ENCODE measurements around the gene GFM1. TPM values are rescaled to one million over a fixed set of nuclear protein-coding genes. Genes with fewer than 3 reads are reported as not detected.
"Not testable (repeated sequence)": the region's sequence is repeated elsewhere in the genome, so short reads cannot be mapped to it uniquely, and the experiment has no call there.

Gene GFM1
- polyA plus RNA-seq, 3 donors = 43.5 to 49.5 (median 48.1) TPM

GRCh38 chr3:158668506-158668905 is 24.2 kb downstream of the GFM1 start:
- DNase-seq = no peak

GRCh38 chr3:158671821-158672214 is 27.5 kb downstream of the GFM1 start:
- DNase-seq = peak; percentile 1

GRCh38 chr3:158672215-158673176 is 28.2 kb downstream of the GFM1 start, which contains the start of gene LXN:
LXN (minus strand) TSS chr3:158672648; CDS start chr3:158672478, 170 bp downstream.
- DNase-seq = peak; percentile 83

GRCh38 chr3:158678687-158679086 is 34.4 kb downstream of the GFM1 start:
- no peak for DNase-seq

- DNase-seq = no peak
Measured at GRCh38 chr3:158679547-158680000, 35.2 kb downstream of the GFM1 start.

- no peak for DNase-seq
Measured at GRCh38 chr3:158680861-158681260, 36.5 kb downstream of the GFM1 start.

- DNase-seq = no peak
Measured at GRCh38 chr3:158683230-158683962, 39.1 kb downstream of the GFM1 start.

- no peak for DNase-seq
Measured at GRCh38 chr3:158685159-158685558, 40.8 kb downstream of the GFM1 start.

- not testable (repeated sequence) for DNase-seq
Measured at GRCh38 chr3:158693866-158694456, 49.6 kb downstream of the GFM1 start.

- DNase-seq = no peak
Measured at GRCh38 chr3:158696618-158697017, 52.3 kb downstream of the GFM1 start.

- DNase-seq = no peak
Measured at GRCh38 chr3:158700559-158700958, 56.2 kb downstream of the GFM1 start.

GRCh38 chr3:158701420-158702065 is 57.2 kb downstream of the GFM1 start:
- DNase-seq = no peak

GRCh38 chr3:158702815-158703481 is 58.6 kb downstream of the GFM1 start:
- no peak for DNase-seq

GRCh38 chr3:158703566-158703965 is 59.2 kb downstream of the GFM1 start:
- DNase-seq = no peak

GRCh38 chr3:158709666-158710083 is 65.3 kb downstream of the GFM1 start:
- no peak for DNase-seq

GRCh38 chr3:158710601-158711000 is 66.3 kb downstream of the GFM1 start:
- DNase-seq = no peak

- DNase-seq = no peak
Measured at GRCh38 chr3:158711886-158712285, 67.6 kb downstream of the GFM1 start.

- DNase-seq = no peak
Measured at GRCh38 chr3:158712443-158712842, 68.1 kb downstream of the GFM1 start.

GRCh38 chr3:158713094-158713499 is 68.8 kb downstream of the GFM1 start:
- DNase-seq = no peak

GRCh38 chr3:158717576-158717975 is 73.2 kb downstream of the GFM1 start:
- no peak for DNase-seq

Measured in renal pelvis (tissue), 4 donors.